SK-N-DZ (cell line): ENCODE measurements around the gene IP6K3.

Experiments
- DNase-seq: peaks from one replicate; pipeline ENCODE4 v3.0.0-alpha.2; 2015; ENCODE audit warnings: low spot score
- small RNA-seq, 2 experiments: library from RNA; depleted of rRNA; stranded (forward); fragments of <200 nt; gene quantifications; one replicate each; pipeline ENCODE3, GENCODE V24; 2014

The IP6K3 gene

DNA sequence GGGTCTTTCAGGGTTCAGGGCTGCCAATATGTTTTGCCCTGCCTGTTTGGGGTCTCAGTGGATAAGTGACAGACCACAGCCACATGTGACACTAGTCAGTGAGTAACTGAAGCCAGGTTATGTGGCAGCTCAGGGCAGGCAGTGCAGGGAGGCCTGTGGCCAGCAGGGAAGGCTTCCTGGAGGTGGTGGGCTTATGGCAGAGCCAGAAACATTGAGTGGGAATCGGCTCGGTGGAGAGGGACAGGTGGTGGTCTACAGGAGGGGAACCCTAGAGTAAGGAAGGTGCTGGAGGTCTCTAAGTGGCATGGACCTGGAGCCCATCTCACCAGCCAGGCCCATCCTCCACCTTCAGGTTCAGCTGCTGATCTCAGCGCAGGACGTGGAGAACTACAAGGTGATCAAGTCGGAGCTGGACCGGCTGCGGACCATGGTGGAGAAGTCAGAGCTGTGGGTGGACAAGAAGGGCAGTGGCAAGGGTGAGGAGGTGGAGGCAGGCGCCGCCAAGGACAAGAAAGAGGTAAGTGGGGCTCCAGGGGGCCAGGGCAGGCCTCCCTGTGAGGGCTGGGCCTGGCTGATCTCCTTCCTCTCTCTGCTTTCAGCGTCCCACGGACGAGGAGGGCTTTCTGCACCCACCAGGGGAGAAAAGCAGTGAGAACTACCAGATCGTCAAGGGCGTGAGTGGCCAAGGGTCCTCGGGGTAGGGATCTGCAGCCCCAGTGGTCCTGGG, 70.1 kb downstream of the IP6K3 start:
- DNase-seq = no peak

DNA sequence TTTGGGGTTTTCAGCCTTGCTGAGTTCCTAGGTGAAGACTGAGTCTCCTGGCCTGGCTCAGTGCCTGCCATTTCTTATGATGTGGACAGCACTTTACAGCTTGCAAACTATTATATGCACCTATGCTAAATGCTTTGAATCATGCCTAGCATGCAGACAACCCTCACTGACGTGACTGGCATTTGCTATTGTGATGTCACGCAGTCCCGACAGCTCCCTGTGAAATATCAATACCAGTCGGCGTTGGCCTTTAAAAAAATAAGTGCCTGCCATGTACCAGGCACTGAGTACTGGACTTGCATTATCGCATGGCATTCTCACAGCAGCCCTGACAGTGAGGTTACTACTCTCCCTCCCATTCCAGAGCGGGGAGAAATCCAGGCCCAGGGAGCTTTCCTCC, 70.7 kb downstream of the IP6K3 start:
- no peak for DNase-seq

DNA sequence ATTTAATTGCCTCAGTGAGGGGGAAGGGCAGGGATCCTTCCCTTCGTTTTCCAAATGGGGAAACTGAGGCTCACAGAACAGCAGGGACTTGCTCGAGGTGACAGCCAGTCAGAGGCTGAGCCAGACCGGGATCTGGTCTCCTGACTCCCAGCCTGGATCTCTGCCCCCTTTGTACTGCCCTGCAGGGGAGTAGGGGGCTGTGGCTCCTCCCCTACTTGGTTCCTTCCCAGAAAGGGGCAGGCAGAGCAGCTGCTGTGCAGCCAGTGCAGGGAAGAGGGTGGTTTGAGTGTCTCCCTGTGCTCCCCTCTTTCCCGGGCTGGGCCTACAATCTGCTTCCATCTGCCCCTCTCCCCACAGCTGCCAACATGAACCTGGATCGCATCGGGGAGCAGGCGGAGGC, 72.9 kb downstream of the IP6K3 start:
- no peak for DNase-seq

DNA sequence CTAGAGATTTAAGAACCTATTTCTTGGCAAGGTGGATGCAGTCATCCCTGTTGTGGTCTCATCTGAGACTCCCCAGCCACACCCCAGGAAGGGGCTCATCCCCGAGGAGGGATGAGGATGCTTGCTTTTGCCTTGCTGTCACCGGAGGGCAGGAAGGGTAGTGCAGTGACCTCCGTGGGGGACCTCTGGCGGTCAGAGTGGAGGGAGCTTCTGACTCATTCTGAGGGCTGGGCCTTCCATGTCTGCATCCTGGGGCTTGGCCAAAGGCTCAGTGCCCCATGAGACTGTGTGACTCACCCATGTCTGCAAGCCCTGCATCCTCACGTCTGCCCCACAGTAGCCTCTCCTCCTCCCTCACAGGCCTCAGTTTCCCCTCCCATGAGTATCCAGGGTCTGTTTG, 73.9 kb downstream of the IP6K3 start:
- DNase-seq = peak; percentile 58

DNA sequence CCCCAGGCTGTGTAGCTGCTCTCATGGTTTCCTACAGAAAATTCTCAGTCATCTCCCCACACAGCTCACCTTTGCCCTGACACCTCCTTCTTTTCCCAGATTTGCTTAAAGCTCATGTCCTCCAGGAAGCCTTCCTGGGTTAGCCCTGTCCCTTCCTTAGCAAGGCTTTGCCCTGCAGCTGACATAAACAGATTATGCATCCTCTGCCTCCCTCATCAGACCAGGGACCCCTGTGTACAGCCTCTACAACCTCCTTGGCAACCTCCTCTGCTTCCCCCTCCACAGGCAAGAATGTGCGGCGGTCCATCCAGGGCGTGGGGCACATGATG, 75.0 kb downstream of the IP6K3 start:
- DNase-seq = no peak

Small RNA genes within 50 kb of the gene (small RNA-seq; reads per million reads assigned to genes)
- 0 reads per million in 2 experiments for gene MIR3934
